ENCODE measurements around the gene STK16.
"Not testable (repeated sequence)": the region's sequence is repeated elsewhere in the genome, so short reads cannot be mapped to it uniquely, and the experiment has no call there.

STK16 gene

DNA sequence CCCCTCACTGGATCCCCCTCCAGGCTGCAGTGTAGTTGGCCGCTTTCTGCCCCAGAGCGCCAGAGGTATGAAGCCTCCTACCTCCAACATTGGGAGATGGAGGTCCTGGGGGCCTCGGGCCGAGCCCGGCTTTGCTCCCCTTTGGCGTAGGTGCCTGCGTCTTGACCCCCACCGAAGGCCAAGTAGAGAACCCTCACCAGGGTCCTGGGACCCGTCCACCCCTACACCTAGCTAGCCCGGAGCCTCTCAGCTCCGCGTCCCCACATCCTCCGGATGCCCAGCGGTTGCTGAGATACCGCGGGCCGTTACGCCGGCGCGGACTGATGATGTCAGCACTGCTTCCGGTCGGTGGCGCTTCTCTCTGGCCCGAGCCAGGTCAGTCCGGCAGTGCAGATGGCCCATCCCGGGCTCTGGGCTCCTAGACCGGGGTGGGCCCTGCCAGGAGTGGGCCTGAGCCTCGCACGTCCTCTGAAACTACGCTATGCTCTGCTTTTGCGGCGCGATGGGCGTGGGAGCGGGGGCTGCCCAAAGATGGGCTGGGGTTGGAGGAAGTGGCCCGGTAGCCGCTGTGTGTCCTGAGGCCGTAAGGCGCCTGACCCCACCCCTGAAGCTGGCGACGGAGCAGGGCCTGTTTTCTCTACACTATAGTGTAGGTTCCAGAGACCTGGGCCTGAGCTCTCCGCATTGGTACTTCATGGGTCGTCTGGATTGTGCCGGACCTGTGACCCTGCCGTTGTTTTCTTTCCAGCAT, at the start of gene STK16, which contains the start of gene GLB1L:
TSS of gene STK16 (plus strand) at position 332 of the 751 bp plus-strand sequence. CDS start 521 bp downstream, outside the sequence.
TSS of gene GLB1L (minus strand) at position 297 of the 751 bp plus-strand sequence. CDS start 1,871 bp downstream, outside the sequence.
- DNase-seq (ENCODE audit: low read depth), result peak; percentile 65

GRCh38 chr2:219197388-219197787, 47.9 kb upstream of the STK16 start:
- DNase-seq (ENCODE audit: low read depth), result no peak

DNA sequence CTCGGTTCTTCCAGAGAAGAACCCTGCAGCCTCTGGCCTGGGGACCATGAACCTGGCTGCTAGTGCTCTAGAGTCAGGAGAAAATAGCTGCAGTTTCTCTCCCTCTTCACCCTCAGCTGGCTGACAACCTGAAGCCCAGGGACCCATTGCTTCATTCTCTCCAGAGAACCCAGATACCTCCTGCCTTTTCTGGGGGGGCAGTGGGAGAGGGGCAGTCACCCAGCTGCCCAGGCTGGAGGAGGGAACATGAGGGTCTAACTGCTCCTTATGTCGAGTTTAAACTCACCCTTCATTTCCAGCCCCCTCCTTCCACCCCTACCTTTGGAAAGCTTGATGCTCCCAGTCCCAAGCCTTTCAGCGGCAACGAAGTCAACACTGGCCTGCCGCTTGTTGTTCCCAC, 46.3 kb upstream of the STK16 start:
- DNase-seq (ENCODE audit: low read depth), result no peak

DNA sequence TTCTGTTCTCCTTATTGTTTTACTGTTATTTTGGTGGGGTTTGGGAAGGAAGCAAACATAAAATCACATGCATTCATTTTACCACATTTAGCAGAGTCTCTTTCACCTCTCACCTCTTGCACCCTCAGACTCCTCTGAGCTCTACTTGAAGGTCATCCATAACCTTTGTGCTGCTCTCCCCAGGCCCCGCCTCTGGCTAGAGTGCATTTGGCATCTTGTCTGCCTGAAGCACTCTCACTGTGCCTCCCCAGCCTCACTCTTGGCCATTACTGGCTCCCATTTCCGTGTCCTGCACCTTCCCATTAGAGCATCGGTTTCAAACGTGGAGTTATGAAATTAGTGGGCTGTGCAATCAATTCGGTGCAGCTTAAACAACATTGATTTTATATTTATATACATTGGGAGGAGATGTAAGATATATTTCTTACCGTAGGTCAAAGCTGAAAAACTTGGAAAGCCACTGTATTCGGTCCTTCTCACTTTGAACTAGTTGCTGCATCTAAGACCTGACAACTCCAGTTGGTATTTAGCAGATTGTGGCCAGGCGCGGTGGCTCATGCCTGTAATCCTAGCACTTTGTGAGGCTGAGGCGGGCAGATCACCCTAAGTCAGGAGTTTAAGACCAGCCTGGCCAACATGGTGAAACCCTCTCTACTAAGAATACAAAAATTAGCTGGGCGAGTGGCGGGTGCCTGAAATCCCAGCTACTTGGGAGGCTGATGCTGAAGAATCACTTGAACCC, 45.6 kb upstream of the STK16 start:
- DNase-seq (ENCODE audit: low read depth), result no peak

GRCh38 chr2:219200502-219201326, 44.6 kb upstream of the STK16 start:
- DNase-seq (ENCODE audit: low read depth), result not testable (repeated sequence)

DNA sequence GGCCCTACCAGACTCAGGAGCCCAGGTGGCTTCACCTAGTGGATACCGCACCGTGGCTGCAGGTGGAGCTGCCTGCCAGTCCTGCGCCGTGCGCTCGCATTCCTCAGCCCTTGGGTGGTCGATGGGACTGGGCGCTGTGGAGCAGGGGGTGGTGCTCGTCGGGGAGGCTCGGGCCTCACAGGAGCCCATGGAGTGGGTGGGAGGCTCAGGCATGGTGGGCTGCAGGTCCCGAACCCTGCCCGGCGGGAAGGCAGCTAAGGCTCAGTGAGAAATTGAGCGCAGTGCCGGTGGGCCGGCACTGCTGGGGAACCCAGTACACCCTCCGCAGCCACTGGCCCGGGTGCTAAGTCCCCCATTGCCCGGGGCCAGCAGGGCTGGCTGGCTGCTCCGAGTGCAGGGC, 43.9 kb upstream of the STK16 start:
- DNase-seq (ENCODE audit: low read depth), result not testable (repeated sequence)

DNA sequence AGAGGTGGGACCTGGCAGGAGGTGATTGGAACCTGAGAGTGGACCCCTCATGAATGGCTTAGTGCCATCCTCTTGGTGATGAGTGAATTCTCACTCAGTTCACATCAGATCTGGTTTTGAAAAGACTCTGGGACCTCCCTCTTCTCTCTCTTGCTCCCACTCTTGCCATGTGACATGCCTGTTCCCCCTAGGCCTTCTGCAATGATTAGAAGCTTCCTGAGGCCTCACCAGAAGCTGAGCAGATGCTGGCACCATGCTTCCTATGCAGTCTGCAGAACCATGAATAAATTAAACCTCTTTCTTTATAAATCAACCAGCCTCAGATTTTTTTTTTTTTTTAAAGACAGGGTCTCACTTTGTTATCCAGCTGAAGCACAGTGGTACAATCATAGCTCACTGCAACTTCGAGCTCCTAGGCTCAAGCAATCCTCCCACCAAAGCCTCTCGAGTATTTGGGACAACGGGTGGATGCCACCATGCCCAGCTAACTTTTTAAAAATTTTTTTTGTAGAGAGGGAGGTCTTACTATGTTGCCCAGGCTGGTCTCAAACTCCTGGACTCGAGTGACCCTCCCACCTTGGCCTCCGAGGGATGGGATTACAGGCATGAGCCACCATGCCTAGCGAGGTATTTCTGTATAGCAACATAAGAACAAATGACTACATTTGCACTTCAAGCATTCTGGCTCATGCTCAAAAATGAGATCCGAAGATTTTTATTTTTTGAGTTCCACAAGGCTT, 40.7 kb upstream of the STK16 start:
- DNase-seq (ENCODE audit: low read depth), result no peak

DNA sequence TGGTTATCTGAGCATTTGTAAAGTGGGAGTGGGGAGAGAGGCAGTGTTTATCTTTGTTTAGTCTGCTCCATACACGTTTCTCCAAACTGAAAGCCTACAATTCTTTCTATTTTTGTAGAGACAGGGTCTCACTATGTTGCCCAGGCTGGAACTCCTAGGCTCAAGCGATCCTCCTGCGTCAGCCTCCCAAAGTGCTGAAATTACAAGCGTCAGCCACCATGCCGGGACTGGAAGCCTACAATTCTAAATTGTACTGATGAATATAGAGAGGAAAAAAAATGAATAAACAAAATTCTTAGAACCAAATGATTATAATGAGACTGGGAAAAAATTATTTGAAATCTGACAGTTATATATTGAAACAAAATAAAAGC, 40.1 kb upstream of the STK16 start:
- no peak for DNase-seq (ENCODE audit: low read depth)

DNA sequence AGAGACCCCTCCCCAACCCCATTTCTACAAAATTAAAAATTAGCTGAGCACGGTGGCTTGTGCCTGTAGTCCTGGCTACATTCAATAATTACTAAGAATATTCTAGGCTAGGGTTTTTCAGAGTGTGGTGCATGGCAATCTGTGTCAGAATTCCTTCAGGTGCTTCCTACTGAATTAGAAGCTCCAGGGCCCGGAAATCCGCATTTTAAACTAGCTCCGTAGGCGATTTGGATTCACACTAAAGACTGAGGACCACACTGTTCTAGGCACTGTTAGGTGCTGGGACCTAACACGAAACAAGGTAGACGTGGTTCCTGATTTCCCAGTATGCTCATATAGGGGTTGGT, 39.3 kb upstream of the STK16 start:
- no peak for DNase-seq (ENCODE audit: low read depth)

DNA sequence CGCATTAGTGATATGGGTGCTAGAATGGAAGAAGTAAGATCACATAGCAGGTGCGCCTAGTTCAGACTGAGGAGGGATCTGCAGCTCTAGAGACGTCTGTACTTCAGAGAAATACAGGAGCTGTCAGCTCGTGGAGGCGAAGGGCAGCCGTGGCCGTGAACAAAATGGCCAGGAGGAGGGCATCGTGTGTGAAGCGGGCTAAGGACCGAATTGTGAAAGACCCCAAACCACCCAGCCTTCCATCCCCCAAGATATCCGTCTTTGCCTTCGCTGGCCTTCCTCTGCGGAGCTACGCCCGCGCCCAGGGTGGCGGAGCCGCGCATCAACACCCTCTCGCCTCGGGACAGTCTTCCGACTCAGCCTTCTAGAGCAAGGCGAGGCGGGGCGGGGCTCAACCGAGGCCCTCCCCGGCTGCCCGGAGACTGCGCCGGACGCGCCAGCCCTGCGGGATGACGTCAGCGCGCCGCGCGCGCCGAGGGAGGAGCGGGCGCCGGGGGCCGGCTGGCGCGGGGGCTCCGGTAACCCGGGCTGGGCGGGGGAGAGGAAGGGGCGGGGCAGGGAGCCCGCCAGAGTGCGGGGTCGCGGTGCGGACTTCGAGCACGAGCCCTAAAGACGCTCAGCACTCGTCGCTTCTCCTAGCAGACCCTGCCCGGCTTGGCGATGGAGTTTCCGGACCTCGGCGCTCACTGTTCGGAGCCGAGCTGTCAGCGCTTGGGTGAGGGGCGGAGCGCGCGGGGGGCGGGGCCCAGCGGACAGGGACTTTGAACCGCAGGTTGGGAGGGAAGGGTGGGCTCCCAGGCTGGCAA, 38.7 kb upstream of the STK16 start, which contains the start of gene ZFAND2B:
TSS of gene ZFAND2B (plus strand) at position 455 of the 806 bp plus-strand sequence. CDS start at position 661, 206 bp downstream.
- peak; percentile 47 for DNase-seq (ENCODE audit: low read depth)

GRCh38 chr2:219207134-219207883, 38.0 kb upstream of the STK16 start:
- no peak for DNase-seq (ENCODE audit: low read depth)

- DNase-seq (ENCODE audit: low read depth), result no peak
These were observed 37.2 kb upstream of the STK16 start for GRCh38 chr2:219207884-219208740.

DNA sequence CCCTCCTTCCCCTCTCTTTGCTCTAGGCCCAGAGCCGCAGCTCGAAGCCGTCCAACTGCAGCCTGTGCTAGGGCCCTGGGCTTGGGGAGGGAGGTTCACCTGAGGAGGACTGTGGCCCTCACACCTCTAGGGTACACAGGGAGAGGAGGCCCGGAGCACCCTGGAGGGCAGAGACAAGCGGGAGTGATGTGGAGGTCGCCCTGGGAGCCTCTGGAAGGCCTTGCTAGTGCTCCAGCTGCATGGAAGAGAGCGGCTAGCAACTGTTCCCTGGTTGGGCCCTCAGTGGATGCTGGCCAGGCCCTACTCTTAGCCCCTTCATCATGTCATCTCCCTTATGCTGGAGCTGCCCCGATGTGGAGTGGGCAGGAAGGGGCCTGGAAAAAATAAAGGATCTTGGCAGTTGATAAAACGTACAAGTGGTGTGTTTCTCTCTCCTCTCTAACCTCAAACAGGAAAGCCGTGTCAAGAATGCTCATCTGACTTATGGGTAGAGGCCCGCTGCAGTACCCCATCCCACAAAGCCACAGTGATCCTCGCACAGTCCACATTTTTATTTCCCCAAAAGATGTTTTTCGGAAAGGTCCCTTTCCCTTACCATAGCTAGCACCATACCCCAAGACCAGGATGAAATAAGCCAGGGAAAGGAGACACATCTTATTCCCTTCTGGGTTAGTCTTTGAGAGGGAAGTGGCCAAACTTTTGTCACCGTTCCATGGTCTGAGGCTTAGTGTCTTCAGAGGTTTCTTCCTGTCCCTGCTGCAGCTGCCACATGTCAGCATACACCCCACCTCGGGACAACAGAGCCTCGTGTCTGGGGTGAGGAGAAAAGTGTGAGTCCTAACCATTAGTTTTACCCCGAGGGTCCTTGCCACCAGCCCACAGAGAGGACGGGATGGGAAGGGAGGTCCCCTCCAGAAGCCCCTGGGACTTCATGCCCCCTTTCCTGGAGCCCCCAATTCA, 35.8 kb upstream of the STK16 start:
- no peak for DNase-seq (ENCODE audit: low read depth)

- no peak for DNase-seq (ENCODE audit: low read depth)
These were observed 34.9 kb upstream of the STK16 start for GRCh38 chr2:219210196-219210885.

DNA sequence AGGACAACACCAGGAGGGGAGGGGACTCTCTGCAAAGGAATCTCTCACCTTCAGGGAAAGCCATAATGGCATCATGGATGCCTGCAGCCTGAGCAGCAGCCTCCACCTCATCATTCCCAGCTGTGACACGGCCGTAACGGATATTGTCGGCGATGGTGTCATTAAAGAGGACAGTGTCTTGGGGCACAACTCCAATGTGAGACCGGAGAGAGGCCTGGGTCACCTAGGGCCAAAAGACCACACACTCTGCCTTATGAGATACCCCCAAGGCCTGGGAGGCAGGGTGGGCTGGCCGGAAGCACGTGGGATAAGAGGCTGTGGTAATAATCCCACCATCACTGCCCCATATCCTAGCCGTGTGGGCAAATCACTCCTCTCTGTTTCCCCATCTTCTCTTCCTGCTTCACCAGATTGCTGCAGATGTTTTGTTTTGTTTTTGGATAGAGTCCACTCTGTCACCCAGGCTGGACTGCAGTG, 34.4 kb upstream of the STK16 start:
- no peak for DNase-seq (ENCODE audit: low read depth)

GRCh38 chr2:219213026-219213415, 32.3 kb upstream of the STK16 start:
- no peak for DNase-seq (ENCODE audit: low read depth)

DNA sequence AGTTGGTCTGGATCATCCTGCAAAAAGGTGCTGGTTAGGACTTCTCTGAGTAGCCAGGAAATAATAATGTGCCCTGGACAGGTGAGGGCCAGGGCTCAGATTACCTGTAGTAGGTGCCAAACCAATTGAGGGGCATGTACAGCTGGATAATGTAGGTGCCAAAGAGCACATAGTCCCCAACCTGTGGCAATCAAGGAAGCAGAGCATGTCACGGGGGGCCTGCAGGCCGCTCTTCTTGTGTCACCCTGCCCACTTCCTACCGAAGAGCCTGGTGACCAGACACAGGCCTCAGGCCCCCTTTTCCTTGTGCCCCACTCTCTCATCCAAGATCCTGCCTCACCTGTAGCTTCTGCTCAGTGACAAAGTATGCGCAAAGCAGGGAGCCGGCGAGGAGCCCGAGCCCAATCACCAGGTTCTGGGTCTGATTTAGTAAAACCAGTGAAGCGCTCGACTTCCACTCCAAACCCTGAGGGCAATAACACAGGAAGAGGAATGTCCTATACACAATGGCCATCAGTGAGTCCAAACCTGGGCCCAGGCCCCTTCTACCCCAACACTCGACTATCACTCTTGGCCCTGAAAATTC, 31.7 kb upstream of the STK16 start:
- DNase-seq (ENCODE audit: low read depth), result no peak

All from GM04503 (cell line).